Colon (tissue), 2 donors: ENCODE data around the gene RHOV.

Source experiments
- FAIRE-seq: peaks from 2 replicates; lab custom pipeline; 2012; peaks lifted over from hg19 to GRCh38; lab: Jason Lieb, UNC
- donor health status: control.
- donor health status: control.

Gene RHOV

GRCh38 chr15:40845036-40845435 lies 29.0 kb downstream of the RHOV start:
- FAIRE-seq: no peak

GRCh38 chr15:40844696-40845030 lies 29.4 kb downstream of the RHOV start:
- FAIRE-seq: no peak

- no peak for FAIRE-seq
Measured at GRCh38 chr15:40843885-40844695, 29.9 kb downstream of the RHOV start, which contains the start of gene SPINT1. SPINT1 (plus strand) TSS chr15:40844048; CDS start chr15:40844555, 507 bp downstream.

GRCh38 chr15:40843261-40843884 lies 30.7 kb downstream of the RHOV start:
- no peak for FAIRE-seq

GRCh38 chr15:40841741-40842140 lies 32.3 kb downstream of the RHOV start:
- no peak for FAIRE-seq

GRCh38 chr15:40838756-40839155 lies 35.3 kb downstream of the RHOV start:
- no peak for FAIRE-seq

GRCh38 chr15:40836020-40836419 lies 38.0 kb downstream of the RHOV start:
- FAIRE-seq: no peak

- FAIRE-seq: no peak
Measured at GRCh38 chr15:40832903-40833302, 41.1 kb downstream of the RHOV start.

- no peak for FAIRE-seq
Measured at GRCh38 chr15:40831861-40832260, 42.2 kb downstream of the RHOV start.

- no peak for FAIRE-seq
Measured at GRCh38 chr15:40830884-40831283, 43.1 kb downstream of the RHOV start.

GRCh38 chr15:40829115-40829514 lies 44.9 kb downstream of the RHOV start:
- FAIRE-seq: no peak

GRCh38 chr15:40828447-40829036 lies 45.5 kb downstream of the RHOV start, which contains the start of gene PPP1R14D:
PPP1R14D (minus strand) TSS chr15:40828708; CDS start chr15:40828641, 67 bp downstream.
- FAIRE-seq: no peak

- no peak for FAIRE-seq
Measured at GRCh38 chr15:40826423-40827075, 47.5 kb downstream of the RHOV start.

GRCh38 chr15:40825661-40826422 lies 48.2 kb downstream of the RHOV start:
- no peak for FAIRE-seq

GRCh38 chr15:40823572-40824343 lies 50.3 kb downstream of the RHOV start:
- FAIRE-seq: no peak
